PC-9 (cell line): ENCODE measurements around the gene HIBCH. TPM values are rescaled to one million over a fixed set of nuclear protein-coding genes. Genes with fewer than 3 reads are reported as not detected.

Source experiments
- BruUV-seq: library from RNA; stranded (reverse); fragments of 400-500 nt; replicated peaks from 2 replicates; lab custom pipeline; 2021; lab: Mats Ljungman, UMichigan
- CTCF ChIA-PET: fragments of 300-600 bp; sonication (Branson Sonifier 250); formaldehyde crosslinking; loops from one replicate; lab custom pipeline; 2022; ENCODE audit warnings: antibody characterized with exemption; lab: Charles Lee
- POLR2A ChIA-PET: fragments of 300-600 bp; sonication (Branson Sonifier 250); formaldehyde crosslinking; loops from one replicate; lab custom pipeline; 2022; ENCODE audit warnings: antibody characterized with exemption; ENCODE audit not compliant: unreplicated experiment; lab: Charles Lee
- DNase-seq, 2 experiments: peaks; one replicate each; pipeline versions ENCODE4 v3.0.0 to v3.0.0-alpha.2; 2015 to 2022; ENCODE audit warnings: mixed read lengths in 1 of 2
- H2AFZ ChIP-seq: fragments of 200-600 bp; sonication (generic); 2 replicates; pipeline ENCODE4 v1.8.1; 2017; ENCODE audit warnings: antibody characterized with exemption
- H3F3A ChIP-seq: fragments of 200-600 bp; sonication (generic); 2 replicates; pipeline ENCODE4 v1.8.1; 2017; ENCODE audit warnings: antibody characterized with exemption, mild to moderate bottlenecking, low read depth; ENCODE audit not compliant: insufficient read depth
- H3K27ac ChIP-seq: fragments of 200-600 bp; sonication (generic); 2 replicates; pipeline ENCODE4 v1.6.1; 2016; ENCODE audit warnings: mixed run types
- H3K27me3 ChIP-seq: fragments of 200-600 bp; sonication (generic); 2 replicates; pipeline ENCODE4 v1.6.1; 2016; ENCODE audit warnings: low read depth, mixed run types; ENCODE audit not compliant: insufficient read depth
- H3K36me3 ChIP-seq: fragments of 200-600 bp; sonication (generic); 2 replicates; pipeline ENCODE4 v1.6.1; 2016; ENCODE audit warnings: low read depth, mixed run types
- H3K4me1 ChIP-seq: fragments of 200-600 bp; sonication (generic); replicated peaks from 2 replicates; pipeline ENCODE4 v1.6.1; 2016; ENCODE audit warnings: mixed run types; ENCODE audit not compliant: insufficient read depth
- H3K4me2 ChIP-seq: fragments of 200-600 bp; sonication (generic); 2 replicates; pipeline ENCODE4 v1.6.1; 2017; ENCODE audit warnings: mixed run types
- H3K4me3 ChIP-seq: fragments of 200-600 bp; sonication (generic); 2 replicates; pipeline ENCODE4 v1.6.1; 2016; ENCODE audit warnings: mixed run types
- H3K79me2 ChIP-seq: fragments of 200-600 bp; sonication (generic); 2 replicates; pipeline ENCODE4 v1.6.1; 2017; ENCODE audit warnings: low read depth, mixed run types
- H3K9me2 ChIP-seq: fragments of 200-600 bp; sonication (generic); 2 replicates; pipeline ENCODE4 v1.8.1; 2017; ENCODE audit warnings: mild to moderate bottlenecking; ENCODE audit not compliant: insufficient read depth
- H3K9me3 ChIP-seq: fragments of 200-600 bp; sonication (generic); 2 replicates; pipeline ENCODE4 v1.8.1; 2016; ENCODE audit warnings: low read depth; ENCODE audit not compliant: insufficient read depth
- H4K20me1 ChIP-seq: fragments of 200-600 bp; sonication (generic); 2 replicates; pipeline ENCODE4 v1.8.1; 2017; ENCODE audit not compliant: insufficient read depth
- CTCF ChIP-seq: fragments of 200-600 bp; sonication (generic); conservative IDR thresholded peaks from 2 replicates; pipeline ENCODE4 v1.6.1; 2017; ENCODE audit warnings: mixed run types, antibody characterized with exemption, mild to moderate bottlenecking, moderate library complexity
- EZH2 ChIP-seq: fragments of 200-600 bp; sonication (generic); IDR thresholded peaks from 2 replicates; pipeline ENCODE4 v1.8.0; 2017; ENCODE audit warnings: antibody characterized with exemption, low read depth
- intact Hi-C: fragments of 100-400 bp; cut with micrococcal nuclease; formaldehyde crosslinking; loops from one replicate; pipeline ENCODE4 v1.10.0; 2022; ENCODE audit not compliant: unreplicated experiment
- total RNA-seq: library from RNA; stranded (reverse); gene quantifications from 2 replicates; pipeline ENCODE4 v1.2.3, GENCODE V29; 2021

HIBCH gene
- total RNA-seq, 1 experiment from 2014 or later = 14.7 TPM

GRCh38 chr2:190184460-190184859 is 135.2 kb downstream of the HIBCH start:
- intact Hi-C loops = no loop called here
- CTCF ChIA-PET = no interaction called here
- POLR2A ChIA-PET = no interaction called here

GRCh38 chr2:190183539-190183938 is 136.1 kb downstream of the HIBCH start:
- no peaks in the 10 kb centered on the region for H3K27me3 ChIP-seq
- CTCF ChIA-PET = no interaction called here
- POLR2A ChIA-PET = no interaction called here
- no peak overlapping the region for H3K4me3 ChIP-seq
- H4K20me1 ChIP-seq = no peaks in the 10 kb centered on the region
- no TSS peak for BruUV-seq
- H3K4me2 ChIP-seq = no peak overlapping the region
- H2AFZ ChIP-seq = no peak overlapping the region
- no peaks in the 10 kb centered on the region for H3F3A ChIP-seq
- H3K4me1 ChIP-seq = no peaks in the 10 kb centered on the region
- no peaks in the 10 kb centered on the region for H3K9me2 ChIP-seq
- no peaks in the 10 kb centered on the region for H3K36me3 ChIP-seq
- no peaks in the 10 kb centered on the region for H3K9me3 ChIP-seq
- intact Hi-C loops = no loop called here
- DNase-seq = no peak
- no peak for TF ChIP-seq EZH2
- no peak for TF ChIP-seq CTCF
- H3K79me2 ChIP-seq = no peaks in the 10 kb centered on the region
- no peak overlapping the region for H3K27ac ChIP-seq

More at GRCh38 chr2:190184460-190184859, 135.2 kb downstream of the HIBCH start:
- no peaks in the 10 kb centered on the region for H3K4me1 ChIP-seq
- no peak overlapping the region for H3K4me2 ChIP-seq
- H2AFZ ChIP-seq = no peak overlapping the region
- no peaks in the 10 kb centered on the region for H4K20me1 ChIP-seq
- H3K4me3 ChIP-seq = no peak overlapping the region
- H3K27ac ChIP-seq = no peak overlapping the region
- TF ChIP-seq CTCF (no peak), EZH2 (no peak)
- H3K79me2 ChIP-seq = no peaks in the 10 kb centered on the region
- BruUV-seq = no TSS peak
- no peaks in the 10 kb centered on the region for H3K36me3 ChIP-seq
- H3F3A ChIP-seq = no peaks in the 10 kb centered on the region
- no peak for DNase-seq
- H3K9me2 ChIP-seq = no peaks in the 10 kb centered on the region
- H3K27me3 ChIP-seq = no peaks in the 10 kb centered on the region
- no peaks in the 10 kb centered on the region for H3K9me3 ChIP-seq

- ChIA-PET CTCF (no interaction called here), POLR2A (interaction anchor here (0.6 kb wide), 1 partner anchor 24 kb away, joined by 3 read pairs; no protein-coding TSS in a partner anchor)
- H3K4me3 ChIP-seq = no peak overlapping the region
- no peak overlapping the region for H3K4me2 ChIP-seq
- intact Hi-C loops = no loop called here
- H4K20me1 ChIP-seq = no peaks in the 10 kb centered on the region
- no TSS peak for BruUV-seq
- no peaks in the 10 kb centered on the region for H3K27me3 ChIP-seq
- no peak overlapping the region for H3K27ac ChIP-seq
- H3K9me3 ChIP-seq = no peaks in the 10 kb centered on the region
- H3K4me1 ChIP-seq = no peaks in the 10 kb centered on the region
- no peaks in the 10 kb centered on the region for H3K36me3 ChIP-seq
- TF ChIP-seq EZH2 (no peak), CTCF (no peak)
- H3F3A ChIP-seq = no peaks in the 10 kb centered on the region
- no peak overlapping the region for H2AFZ ChIP-seq
- DNase-seq = no peak
- H3K79me2 ChIP-seq = no peaks in the 10 kb centered on the region
- H3K9me2 ChIP-seq = no peaks in the 10 kb centered on the region
These were observed 137.5 kb downstream of the HIBCH start for GRCh38 chr2:190182071-190182524.
